ENCODE results near the gene FHOD3.

Gene FHOD3

GRCh38 chr18:36628435-36629137 is 331.1 kb downstream of the FHOD3 start:
- Histone ChIP-seq H3K9me3 (ENCODE audit: control insufficient read depth, insufficient read depth, low read depth, low read length) (no peaks in the 10 kb centered on the region), H3K36me3 (ENCODE audit: control insufficient read depth in 2 of 2, insufficient read depth in 1 of 2, low read length in 2 of 2) (peaks cover 0 to 3% of the 10 kb centered on the region in 2 experiments; a peak in 1 of 3 replicates), H3K4me1 (ENCODE audit: control insufficient read depth, insufficient read depth, low read length) (no peaks in the 10 kb centered on the region), H3K4me3 (ENCODE audit: low read depth, low read length) (no peak overlapping the region), H3K27ac (ENCODE audit: extremely low read depth, low read depth, low read length) (no peak overlapping the region)
- TF ChIP-seq ZNF112 (tag by site-specific recombination; IDR thresholded peaks at IDR 0.05) = no peak
- TF ChIP-seq ZNF747 (tag by site-specific recombination; IDR thresholded peaks at IDR 0.05) = no peak
- no peak for TF ChIP-seq ZSCAN16 (tag by site-specific recombination; IDR thresholded peaks at IDR 0.05)
- no peak for TF ChIP-seq ZNF701 (tag by site-specific recombination; IDR thresholded peaks at IDR 0.05)
- TF ChIP-seq YY2 (tag by site-specific recombination; IDR thresholded peaks at IDR 0.05) = no peak
- TF ChIP-seq, protein P1, sequence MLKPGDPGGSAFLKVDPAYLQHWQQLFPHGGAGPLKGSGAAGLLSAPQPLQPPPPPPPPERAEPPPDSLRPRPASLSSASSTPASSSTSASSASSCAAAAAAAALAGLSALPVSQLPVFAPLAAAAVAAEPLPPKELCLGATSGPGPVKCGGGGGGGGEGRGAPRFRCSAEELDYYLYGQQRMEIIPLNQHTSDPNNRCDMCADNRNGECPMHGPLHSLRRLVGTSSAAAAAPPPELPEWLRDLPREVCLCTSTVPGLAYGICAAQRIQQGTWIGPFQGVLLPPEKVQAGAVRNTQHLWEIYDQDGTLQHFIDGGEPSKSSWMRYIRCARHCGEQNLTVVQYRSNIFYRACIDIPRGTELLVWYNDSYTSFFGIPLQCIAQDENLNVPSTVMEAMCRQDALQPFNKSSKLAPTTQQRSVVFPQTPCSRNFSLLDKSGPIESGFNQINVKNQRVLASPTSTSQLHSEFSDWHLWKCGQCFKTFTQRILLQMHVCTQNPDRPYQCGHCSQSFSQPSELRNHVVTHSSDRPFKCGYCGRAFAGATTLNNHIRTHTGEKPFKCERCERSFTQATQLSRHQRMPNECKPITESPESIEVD (tag by site-specific recombination; IDR thresholded peaks at IDR 0.05) = no peak
- TF ChIP-seq, protein P2, sequence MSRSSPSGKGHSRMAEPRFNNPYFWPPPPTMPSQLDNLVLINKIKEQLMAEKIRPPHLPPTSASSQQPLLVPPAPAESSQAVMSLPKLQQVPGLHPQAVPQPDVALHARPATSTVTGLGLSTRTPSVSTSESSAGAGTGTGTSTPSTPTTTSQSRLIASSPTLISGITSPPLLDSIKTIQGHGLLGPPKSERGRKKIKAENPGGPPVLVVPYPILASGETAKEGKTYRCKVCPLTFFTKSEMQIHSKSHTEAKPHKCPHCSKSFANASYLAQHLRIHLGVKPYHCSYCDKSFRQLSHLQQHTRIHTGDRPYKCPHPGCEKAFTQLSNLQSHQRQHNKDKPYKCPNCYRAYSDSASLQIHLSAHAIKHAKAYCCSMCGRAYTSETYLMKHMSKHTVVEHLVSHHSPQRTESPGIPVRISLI (tag by site-specific recombination; IDR thresholded peaks at IDR 0.05) = no peak
- TF ChIP-seq ATF2 (tag by site-specific recombination; IDR thresholded peaks at IDR 0.05; ENCODE audit: low read depth) = no peak
- POLR2A ChIA-PET = no interaction called here
- CTCF ChIA-PET = no interaction called here

GRCh38 chr18:36629138-36629530 is 331.6 kb downstream of the FHOD3 start:
- Histone ChIP-seq H3K27ac (ENCODE audit: extremely low read depth, low read depth, low read length) (no peak overlapping the region), H3K9me3 (ENCODE audit: control insufficient read depth, insufficient read depth, low read depth, low read length) (no peaks in the 10 kb centered on the region), H3K36me3 (ENCODE audit: control insufficient read depth in 2 of 2, insufficient read depth in 1 of 2, low read length in 2 of 2) (peaks cover 0 to 3% of the 10 kb centered on the region in 2 experiments; a peak in 1 of 3 replicates), H3K4me3 (ENCODE audit: low read depth, low read length) (no peak overlapping the region), H3K4me1 (ENCODE audit: control insufficient read depth, insufficient read depth, low read length) (no peaks in the 10 kb centered on the region)
- POLR2A ChIA-PET = no interaction called here
- TF ChIP-seq ZNF423 (tag by site-specific recombination; IDR thresholded peaks at IDR 0.05) (no peak), KLF9 (tag by site-specific recombination; IDR thresholded peaks at IDR 0.05; ENCODE audit: low read depth) (no peak), KLF1 (tag by site-specific recombination; IDR thresholded peaks at IDR 0.05) (no peak), ZNF350 (tag by site-specific recombination; IDR thresholded peaks at IDR 0.05) (no peak), ZNF837 (tag by site-specific recombination; IDR thresholded peaks at IDR 0.05) (no peak), ZNF521 (tag by site-specific recombination; IDR thresholded peaks at IDR 0.05) (no peak), MYNN (tag by site-specific recombination; IDR thresholded peaks at IDR 0.05; ENCODE audit: borderline replicate concordance) (no peak), ZNF488 (tag by site-specific recombination; IDR thresholded peaks at IDR 0.05) (no peak), ZNF626 (tag by site-specific recombination; IDR thresholded peaks at IDR 0.05) (no peak), GLIS1 (tag by site-specific recombination; IDR thresholded peaks at IDR 0.05) (no peak), ZNF416 (tag by site-specific recombination; IDR thresholded peaks at IDR 0.05) (no peak), ZNF335 (tag by site-specific recombination; conservative IDR thresholded peaks at IDR 0.05) (no peak), ZBTB8A (tag by site-specific recombination; IDR thresholded peaks at IDR 0.05) (no peak), GLI4 (tag by site-specific recombination; IDR thresholded peaks at IDR 0.05) (no peak), ZNF473 (tag by site-specific recombination; IDR thresholded peaks at IDR 0.05) (no peak), ZNF121 (tag by site-specific recombination; IDR thresholded peaks at IDR 0.05) (no peak), ZNF10 (tag by site-specific recombination; IDR thresholded peaks at IDR 0.05) (no peak), ZNF777 (tag by site-specific recombination; IDR thresholded peaks at IDR 0.05; ENCODE audit: borderline replicate concordance) (no peak), ZSCAN4 (tag by site-specific recombination; IDR thresholded peaks at IDR 0.05) (no peak)
- TF ChIP-seq, protein P3, sequence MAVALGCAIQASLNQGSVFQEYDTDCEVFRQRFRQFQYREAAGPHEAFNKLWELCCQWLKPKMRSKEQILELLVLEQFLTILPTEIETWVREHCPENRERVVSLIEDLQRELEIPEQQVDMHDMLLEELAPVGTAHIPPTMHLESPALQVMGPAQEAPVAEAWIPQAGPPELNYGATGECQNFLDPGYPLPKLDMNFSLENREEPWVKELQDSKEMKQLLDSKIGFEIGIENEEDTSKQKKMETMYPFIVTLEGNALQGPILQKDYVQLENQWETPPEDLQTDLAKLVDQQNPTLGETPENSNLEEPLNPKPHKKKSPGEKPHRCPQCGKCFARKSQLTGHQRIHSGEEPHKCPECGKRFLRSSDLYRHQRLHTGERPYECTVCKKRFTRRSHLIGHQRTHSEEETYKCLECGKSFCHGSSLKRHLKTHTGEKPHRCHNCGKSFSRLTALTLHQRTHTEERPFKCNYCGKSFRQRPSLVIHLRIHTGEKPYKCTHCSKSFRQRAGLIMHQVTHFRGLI (tag by site-specific recombination; IDR thresholded peaks at IDR 0.05) = no peak
- CTCF ChIA-PET = no interaction called here
